Lung (tissue), 12 donors: ENCODE results near the gene RADX. TPM values are rescaled to one million over a fixed set of nuclear protein-coding genes. Genes with fewer than 3 reads are reported as not detected.

Source experiments
- ATAC-seq: fragments of 200-7000 bp; cut with Tn5 transposase; one replicate; pipeline ENCODE4 v1.9.1; 2020; ENCODE audit warnings: moderate number of reproducible peaks; ENCODE audit not compliant: insufficient read depth, low FRiP score
- DNase-seq, 3 donors: peaks; one replicate each; pipeline ENCODE4 v3.0.0-alpha.2; 2013 to 2017
- H3K27ac ChIP-seq, 2 donors: one replicate each; pipeline ENCODE4 v1.5.1; 2013; ENCODE audit warnings: mild to moderate bottlenecking in 2 of 2, moderate library complexity in 2 of 2, control low read depth in 1 of 2, inconsistent platforms in 1 of 2, low read depth in 1 of 2, low read length in 1 of 2
- H3K27me3 ChIP-seq, 3 donors: one replicate each; pipeline ENCODE4 v1.5.1; 2013; ENCODE audit warnings: low read length in 2 of 3; ENCODE audit not compliant: control insufficient read depth in 3 of 3, insufficient read depth in 3 of 3
- H3K36me3 ChIP-seq, 4 donors: one replicate each; pipeline ENCODE4 v1.5.1; 2013; ENCODE audit warnings: low read length in 4 of 4, mild to moderate bottlenecking in 1 of 4, moderate library complexity in 1 of 4; ENCODE audit not compliant: control insufficient read depth in 4 of 4, insufficient read depth in 4 of 4
- H3K4me1 ChIP-seq, 5 donors: one replicate each; pipeline ENCODE4 v1.5.1; 2013; ENCODE audit warnings: low read length in 5 of 5, mild to moderate bottlenecking in 2 of 5, moderate library complexity in 1 of 5; ENCODE audit not compliant: control insufficient read depth in 5 of 5, insufficient read depth in 5 of 5
- H3K4me3 ChIP-seq: one replicate; pipeline ENCODE4 v1.5.1; 2013; ENCODE audit warnings: mild to moderate bottlenecking, control low read depth, moderate library complexity
- H3K9ac ChIP-seq, 2 donors: one replicate each; pipeline ENCODE4 v1.5.1; 2013; ENCODE audit warnings: low read length in 2 of 2, control low read depth in 1 of 2; ENCODE audit not compliant: insufficient read depth in 1 of 2
- H3K9me3 ChIP-seq, 4 donors: one replicate each; pipeline ENCODE4 v1.5.1; 2013; ENCODE audit warnings: low read length in 3 of 4, mild to moderate bottlenecking in 1 of 4, moderate library complexity in 1 of 4; ENCODE audit not compliant: control insufficient read depth in 4 of 4, insufficient read depth in 3 of 4
- WGBS, 2 donors: extraction: QIAGEN DNeasy Blood & Tissue Kit; methylation state at CpG; one replicate each; pipeline ENCODE4 v1.1.7; 2013; 5-methylcytosine and 5-hydroxymethylcytosine counted together
- polyA plus RNA-seq, 2 donors: library from polyadenylated mRNA; stranded (reverse); fragments of 200-250 nt; gene quantifications; one replicate each; pipeline ENCODE4 v1.2.1, GENCODE V29; 2013
- total RNA-seq, 2 donors: library from RNA; depleted of rRNA in 1 of 2; stranded (reverse); fragments of >200 nt in 1 of 2; gene quantifications; one replicate each; pipeline ENCODE4 v1.2.1, GENCODE V29; 2014 to 2021
- TF ChIP-seq, protein P1 (sequence below): IDR thresholded peaks from 2 replicates; pipeline ENCODE4 v1.5.1; 2012; ENCODE audit warnings: mild to moderate bottlenecking; ENCODE audit errors: control extremely low read depth, extremely low read depth
- donor health status: control.
- donor health status: control.
- donor health status: Bipolar disorder and iron deficiency.
- donor health status: healthy.
- donor health status: DM: yes; HTN: yes; CAD: no.

The RADX gene
- total and polyA plus RNA-seq, 4 donors = 2.6 to 9.2 (median 5.7) TPM

GRCh38 chrX:106606571-106606970, 5.2 kb upstream of the RADX start:
- H3K9me3 ChIP-seq = no peaks in the 10 kb centered on the region
- 65 to 93% methylated on average over 1 of the region's 1 CpG for WGBS, 2 donors
- TF ChIP-seq, protein P1, sequence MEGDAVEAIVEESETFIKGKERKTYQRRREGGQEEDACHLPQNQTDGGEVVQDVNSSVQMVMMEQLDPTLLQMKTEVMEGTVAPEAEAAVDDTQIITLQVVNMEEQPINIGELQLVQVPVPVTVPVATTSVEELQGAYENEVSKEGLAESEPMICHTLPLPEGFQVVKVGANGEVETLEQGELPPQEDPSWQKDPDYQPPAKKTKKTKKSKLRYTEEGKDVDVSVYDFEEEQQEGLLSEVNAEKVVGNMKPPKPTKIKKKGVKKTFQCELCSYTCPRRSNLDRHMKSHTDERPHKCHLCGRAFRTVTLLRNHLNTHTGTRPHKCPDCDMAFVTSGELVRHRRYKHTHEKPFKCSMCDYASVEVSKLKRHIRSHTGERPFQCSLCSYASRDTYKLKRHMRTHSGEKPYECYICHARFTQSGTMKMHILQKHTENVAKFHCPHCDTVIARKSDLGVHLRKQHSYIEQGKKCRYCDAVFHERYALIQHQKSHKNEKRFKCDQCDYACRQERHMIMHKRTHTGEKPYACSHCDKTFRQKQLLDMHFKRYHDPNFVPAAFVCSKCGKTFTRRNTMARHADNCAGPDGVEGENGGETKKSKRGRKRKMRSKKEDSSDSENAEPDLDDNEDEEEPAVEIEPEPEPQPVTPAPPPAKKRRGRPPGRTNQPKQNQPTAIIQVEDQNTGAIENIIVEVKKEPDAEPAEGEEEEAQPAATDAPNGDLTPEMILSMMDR = no peak

DNA sequence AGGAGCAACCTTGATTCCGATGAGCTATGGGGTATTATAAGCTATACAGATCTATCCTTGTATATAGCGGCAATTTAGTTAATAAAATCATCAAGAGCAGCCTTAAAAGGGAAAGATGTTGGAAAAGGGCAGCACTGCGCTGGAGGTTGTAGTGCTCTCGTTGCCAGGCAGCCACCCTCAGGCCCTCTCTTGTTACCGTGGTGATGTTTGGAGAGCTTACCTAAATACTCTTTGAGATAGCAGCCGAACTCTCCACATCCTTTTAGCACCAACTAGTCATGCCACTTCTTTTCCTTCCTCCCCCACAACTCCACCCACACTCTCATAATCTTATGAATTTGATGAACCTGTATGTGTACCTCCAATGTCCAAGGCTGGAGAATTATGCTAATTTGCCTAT, 3.8 kb upstream of the RADX start:
- Histone ChIP-seq H3K27ac (no peak overlapping the region), H3K27me3 (peaks cover 0 to 25% (median 9%) of the 10 kb centered on the region in 3 donors), H3K36me3 (no peaks in the 10 kb centered on the region), H3K9ac (no peak overlapping the region), H3K9me3 (no peaks in the 10 kb centered on the region), H3K4me3 (no peak overlapping the region), H3K4me1 (no peaks in the 10 kb centered on the region)
- 45 to 46% methylated on average over 6 of the region's 6 CpGs for WGBS, 2 donors
- ATAC-seq (no peak), DNase-seq (peak; percentile 13 to 58 (median 43))
- TF ChIP-seq, protein P1 = no peak

More at GRCh38 chrX:106606571-106606970, 5.2 kb upstream of the RADX start:
- ATAC-seq (no peak), DNase-seq (no peak)
- Histone ChIP-seq H3K27ac (no peak overlapping the region), H3K36me3 (no peaks in the 10 kb centered on the region), H3K27me3 (peaks cover 0 to 14% (median 4%) of the 10 kb centered on the region in 3 donors), H3K9ac (no peak overlapping the region), H3K4me3 (no peak overlapping the region), H3K4me1 (no peaks in the 10 kb centered on the region)

- no peak for ATAC-seq
Observed at GRCh38 chrX:106611317-106611678, 480 bp upstream of the RADX start.

More at GRCh38 chrX:106611317-106611678, 480 bp upstream of the RADX start:
- Histone ChIP-seq H3K9me3 (no peaks in the 10 kb centered on the region), H3K9ac (peak overlapping the region in 1 of 2 donors; percentile 30), H3K4me3 (no peak overlapping the region), H3K27me3 (peaks cover 0 to 54% (median 20%) of the 10 kb centered on the region in 3 donors), H3K4me1 (no peaks in the 10 kb centered on the region), H3K36me3 (no peaks in the 10 kb centered on the region), H3K27ac (no peak overlapping the region)
- 24 to 29% methylated on average over 1 of the region's 1 CpG for WGBS, 2 donors
- DNase-seq = no peak
- TF ChIP-seq, protein P1 = no peak
